ENCODE results near the gene SLC4A5.

Gene SLC4A5

GRCh38 chr2:74262681-74263080 is 80.5 kb downstream of the SLC4A5 start:
- TF ChIP-seq, protein P1, sequence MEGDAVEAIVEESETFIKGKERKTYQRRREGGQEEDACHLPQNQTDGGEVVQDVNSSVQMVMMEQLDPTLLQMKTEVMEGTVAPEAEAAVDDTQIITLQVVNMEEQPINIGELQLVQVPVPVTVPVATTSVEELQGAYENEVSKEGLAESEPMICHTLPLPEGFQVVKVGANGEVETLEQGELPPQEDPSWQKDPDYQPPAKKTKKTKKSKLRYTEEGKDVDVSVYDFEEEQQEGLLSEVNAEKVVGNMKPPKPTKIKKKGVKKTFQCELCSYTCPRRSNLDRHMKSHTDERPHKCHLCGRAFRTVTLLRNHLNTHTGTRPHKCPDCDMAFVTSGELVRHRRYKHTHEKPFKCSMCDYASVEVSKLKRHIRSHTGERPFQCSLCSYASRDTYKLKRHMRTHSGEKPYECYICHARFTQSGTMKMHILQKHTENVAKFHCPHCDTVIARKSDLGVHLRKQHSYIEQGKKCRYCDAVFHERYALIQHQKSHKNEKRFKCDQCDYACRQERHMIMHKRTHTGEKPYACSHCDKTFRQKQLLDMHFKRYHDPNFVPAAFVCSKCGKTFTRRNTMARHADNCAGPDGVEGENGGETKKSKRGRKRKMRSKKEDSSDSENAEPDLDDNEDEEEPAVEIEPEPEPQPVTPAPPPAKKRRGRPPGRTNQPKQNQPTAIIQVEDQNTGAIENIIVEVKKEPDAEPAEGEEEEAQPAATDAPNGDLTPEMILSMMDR (IDR thresholded peaks at IDR 0.05) = no peak

DNA sequence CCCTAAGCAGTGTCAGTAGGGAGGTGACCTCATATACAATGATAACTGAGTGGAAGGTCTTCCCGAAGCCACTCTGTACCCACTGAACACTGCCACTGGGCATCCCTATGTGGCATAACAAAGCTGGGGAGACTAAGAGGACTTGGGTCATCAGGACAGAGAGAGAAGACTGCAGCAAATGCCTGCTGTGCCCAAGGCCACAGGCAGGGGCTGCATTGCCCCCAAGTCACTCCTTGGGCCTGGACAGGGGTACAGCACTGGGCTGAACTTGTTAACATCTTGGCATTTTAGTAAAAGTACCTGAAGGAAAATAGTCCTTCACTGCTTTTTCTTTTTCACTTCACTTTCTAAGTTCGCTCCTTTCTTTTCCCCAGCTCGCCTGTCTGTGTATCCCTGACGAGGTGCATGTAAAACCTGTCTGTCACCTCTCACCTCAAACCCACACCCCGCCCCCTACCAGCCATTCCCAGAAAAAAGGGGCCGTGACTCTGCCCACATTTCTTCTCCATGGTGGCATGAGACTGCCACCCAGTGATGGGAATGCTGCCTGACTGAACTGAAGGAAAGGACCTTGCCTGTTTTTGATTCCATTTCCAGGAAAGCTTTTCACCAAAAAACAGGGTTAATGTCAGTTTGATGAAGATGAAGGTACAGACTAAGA is 81.9 kb downstream of the SLC4A5 start:
- TF ChIP-seq, protein P1 (IDR thresholded peaks at IDR 0.05) = peak; percentile 45

GRCh38 chr2:74260495-74260894 is 82.7 kb downstream of the SLC4A5 start:
- TF ChIP-seq, protein P1 (IDR thresholded peaks at IDR 0.05) = no peak

DNA sequence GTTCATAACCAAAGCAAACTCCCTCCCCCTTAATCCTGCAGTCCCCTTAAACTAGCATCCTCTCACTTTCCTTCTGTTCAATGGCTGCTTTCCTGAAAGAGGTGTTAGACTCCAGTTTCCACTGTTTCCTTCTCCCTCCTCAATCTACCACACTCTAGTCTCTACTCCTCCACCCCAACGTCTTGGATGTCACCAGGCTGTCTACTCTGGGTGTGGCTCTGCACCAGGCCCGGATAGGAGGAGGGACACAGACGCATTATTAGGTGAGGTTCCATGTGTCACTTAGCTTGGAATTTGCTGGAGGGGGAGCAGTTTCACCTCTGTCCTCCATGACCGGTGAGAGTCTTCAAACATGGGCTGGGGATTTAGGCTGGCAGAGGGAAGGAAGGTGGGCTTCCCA is 83.5 kb downstream of the SLC4A5 start:
- TF ChIP-seq, protein P1 (IDR thresholded peaks at IDR 0.05) = no peak

- TF ChIP-seq, protein P1 (IDR thresholded peaks at IDR 0.05) = no peak
These were observed 84.0 kb downstream of the SLC4A5 start for GRCh38 chr2:74259191-74259590.

GRCh38 chr2:74255660-74256213 is 87.5 kb downstream of the SLC4A5 start:
- TF ChIP-seq, protein P1 (IDR thresholded peaks at IDR 0.05) = no peak

DNA sequence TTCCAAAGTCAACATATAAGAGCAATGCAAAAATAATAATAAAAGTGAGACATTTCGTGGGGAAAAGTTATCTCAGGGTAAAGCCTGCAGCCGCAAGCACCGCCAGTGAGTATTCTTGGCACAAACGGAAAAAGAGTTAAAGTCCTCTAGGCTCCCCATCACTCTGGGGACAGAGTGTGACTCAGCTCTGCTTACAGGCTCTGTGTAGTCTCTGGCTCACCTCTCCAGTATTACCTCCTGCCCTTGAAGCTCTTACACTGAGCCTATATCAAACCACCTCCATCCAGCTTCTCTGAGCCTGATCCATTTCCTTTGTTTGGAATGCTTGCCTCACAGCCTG is 89.3 kb downstream of the SLC4A5 start:
- TF ChIP-seq, protein P1 (IDR thresholded peaks at IDR 0.05) = no peak
